NCI-H226 (cell line): ENCODE data around the gene TM2D1.
"Not testable (repeated sequence)": the region's sequence is repeated elsewhere in the genome, so short reads cannot be mapped to it uniquely, and the experiment has no call there.

ENCODE experiments used
- DNase-seq: peaks from one replicate; pipeline ENCODE4 v3.0.0-alpha.2; 2015

The TM2D1 gene

DNA sequence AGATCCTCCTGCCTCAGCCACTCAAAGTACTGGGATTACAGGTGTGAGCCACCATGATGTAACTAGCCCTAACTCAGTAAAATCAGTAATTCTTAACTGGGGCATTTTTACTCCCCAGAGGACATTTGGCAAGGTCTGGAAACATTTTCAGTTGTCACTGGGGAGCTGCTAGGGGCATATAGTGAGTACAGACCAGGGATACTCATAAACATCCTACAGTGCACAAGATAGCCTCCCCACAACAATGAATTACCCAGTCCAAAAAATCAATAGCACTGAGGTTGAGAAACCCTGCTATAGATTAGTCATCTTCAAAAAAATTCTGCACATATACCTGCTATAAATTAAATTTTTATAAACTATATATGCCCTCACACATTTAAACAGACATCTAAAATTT, 13.0 kb downstream of the TM2D1 start:
- DNase-seq = no peak

DNA sequence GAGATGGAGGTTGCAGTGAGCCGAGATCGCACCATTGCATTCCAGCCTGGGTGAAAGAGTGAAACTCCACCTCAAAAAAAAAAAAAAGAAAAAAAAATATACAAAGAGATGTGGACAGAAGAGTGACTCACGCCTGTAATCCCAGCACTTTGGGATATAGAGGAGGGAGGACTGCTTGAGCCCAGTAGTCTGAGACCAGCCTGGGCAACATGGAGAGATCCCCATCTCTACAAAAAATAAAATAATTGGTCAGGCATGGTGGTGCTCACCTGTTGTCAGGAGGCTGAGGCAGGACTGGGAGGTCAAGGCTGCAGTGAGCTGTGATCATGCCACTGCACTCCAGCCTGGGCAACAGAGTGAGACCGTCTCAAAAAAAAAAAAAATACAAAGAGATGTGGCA, 13.7 kb downstream of the TM2D1 start:
- peak; percentile 41 for DNase-seq

DNA sequence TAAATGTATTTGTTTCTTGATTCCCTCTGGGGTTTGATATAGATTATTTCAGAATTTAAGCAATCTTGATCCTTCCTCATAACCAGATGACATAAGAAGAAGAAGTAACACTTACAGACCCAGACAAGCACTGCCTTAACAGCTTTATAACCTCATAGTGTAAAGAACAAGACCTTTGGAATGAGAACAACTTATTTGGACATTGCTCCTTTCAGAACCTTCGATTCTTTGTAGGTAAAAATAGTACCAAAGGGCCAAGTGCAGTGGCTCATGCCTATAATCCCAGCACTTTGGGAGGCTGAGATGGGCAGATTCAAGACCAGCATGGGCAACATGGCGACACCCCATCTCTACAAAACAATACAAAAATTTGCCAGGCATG, 15.0 kb downstream of the TM2D1 start:
- no peak for DNase-seq

DNA sequence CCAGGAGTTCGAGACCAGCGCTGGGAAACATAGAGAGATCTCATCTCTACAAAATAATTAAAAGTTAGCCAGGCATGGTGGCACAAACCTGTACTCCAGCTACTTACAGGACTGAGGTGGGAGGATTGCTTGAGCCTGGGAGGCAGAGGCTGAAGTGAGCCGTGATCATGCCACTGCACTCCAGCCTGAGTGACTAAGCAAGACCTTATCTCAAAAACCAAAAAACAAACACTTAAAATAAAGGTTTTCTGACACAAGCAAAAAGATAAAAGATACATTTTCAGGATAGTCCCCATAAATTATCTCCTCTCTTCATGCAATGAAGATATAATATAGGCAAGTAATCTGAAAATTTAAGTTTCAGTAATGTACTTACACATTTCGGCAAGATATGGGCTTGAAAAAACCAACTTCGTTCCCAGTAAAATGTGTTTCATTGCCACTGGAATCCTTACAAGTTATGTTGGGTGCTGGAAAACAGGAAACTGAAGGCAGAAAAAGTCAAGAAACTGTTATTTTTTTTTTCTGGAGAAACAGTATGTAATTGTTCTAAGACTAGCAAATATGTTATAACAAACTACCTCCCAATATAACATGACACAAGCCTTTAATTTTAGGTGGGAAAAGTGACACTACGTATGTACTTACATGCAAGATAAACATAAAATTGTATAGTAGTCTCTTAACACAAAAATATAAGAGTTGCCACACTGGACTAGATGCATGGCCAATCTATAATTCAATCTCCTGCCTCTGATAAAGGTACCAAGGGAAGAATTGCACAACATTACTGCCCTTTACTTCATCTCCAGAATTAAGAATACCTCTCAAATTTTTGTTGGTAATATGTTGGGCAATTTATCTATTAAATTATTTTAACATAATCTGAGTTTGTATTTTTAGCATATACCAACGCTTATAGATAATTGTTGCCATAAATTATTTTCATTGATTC, 15.7 kb downstream of the TM2D1 start:
- DNase-seq = peak; percentile 73

DNA sequence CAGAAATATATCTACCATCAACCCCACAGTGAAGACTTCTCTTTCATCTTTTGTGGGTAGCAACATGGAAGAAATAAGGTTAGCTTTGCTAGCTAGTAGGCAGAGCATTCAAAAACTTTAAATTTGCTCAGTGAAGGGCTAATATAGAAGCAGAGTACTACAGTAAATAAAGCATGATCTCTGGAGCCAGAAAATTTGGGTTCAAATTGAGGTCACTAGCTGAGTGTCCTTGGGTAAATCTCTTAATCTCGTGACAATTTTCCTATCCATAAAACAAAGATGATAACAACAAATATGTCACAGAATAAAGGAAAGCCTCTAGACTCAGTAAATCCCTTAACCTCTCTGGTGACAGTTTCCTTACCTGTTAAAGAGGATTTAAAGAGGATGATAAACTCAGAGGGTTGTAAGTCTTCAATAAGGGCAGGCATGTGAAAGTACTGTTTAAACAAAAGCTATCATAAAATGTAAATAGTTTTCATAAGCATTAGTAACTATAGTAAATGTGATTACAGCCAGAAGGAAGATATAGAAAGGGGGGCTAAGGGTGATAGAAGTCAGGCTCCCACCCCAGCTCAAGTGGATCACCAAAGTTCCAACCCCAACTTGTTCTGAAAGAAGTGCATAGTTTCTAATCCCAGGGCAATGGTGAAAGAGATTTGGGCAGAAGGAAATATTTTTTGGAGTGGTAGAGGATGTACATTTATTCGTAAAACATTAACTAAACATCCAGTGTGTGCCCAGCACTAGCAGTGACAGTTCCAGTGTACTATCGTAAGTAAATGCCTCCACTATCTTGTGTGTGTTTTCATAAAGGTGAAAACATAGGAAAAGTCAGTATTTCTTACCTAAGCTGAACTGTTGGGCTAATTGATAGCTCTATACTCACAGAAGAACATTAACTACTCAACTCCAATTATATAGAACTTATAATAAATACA, 24.8 kb downstream of the TM2D1 start:
- DNase-seq = no peak

- DNase-seq = peak; percentile 40
Observed at GRCh38 chr1:61692155-61692800, 32.7 kb downstream of the TM2D1 start.

GRCh38 chr1:61687901-61688300, 37.0 kb downstream of the TM2D1 start:
- no peak for DNase-seq

DNA sequence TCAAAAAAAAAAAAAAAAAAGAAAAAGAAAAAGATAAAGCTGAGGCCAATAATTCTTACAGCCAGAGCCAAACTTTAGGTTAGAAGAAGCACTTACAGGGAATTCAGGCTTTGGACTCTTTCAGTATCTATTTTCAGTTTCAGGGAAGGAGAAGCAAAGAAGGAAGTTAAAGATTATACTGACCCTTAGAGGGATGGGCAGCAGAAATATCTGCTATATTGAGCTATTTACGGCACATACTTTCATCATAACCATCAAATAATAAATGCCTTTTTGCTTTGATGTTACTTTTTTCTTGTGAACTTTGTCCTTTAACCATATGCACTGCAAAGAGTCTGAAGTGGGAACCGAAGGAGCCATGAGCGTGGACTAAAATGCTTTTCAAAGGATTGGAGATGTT, 42.0 kb downstream of the TM2D1 start:
- DNase-seq = no peak

- DNase-seq = no peak
Observed at GRCh38 chr1:61680500-61680899, 44.4 kb downstream of the TM2D1 start.

DNA sequence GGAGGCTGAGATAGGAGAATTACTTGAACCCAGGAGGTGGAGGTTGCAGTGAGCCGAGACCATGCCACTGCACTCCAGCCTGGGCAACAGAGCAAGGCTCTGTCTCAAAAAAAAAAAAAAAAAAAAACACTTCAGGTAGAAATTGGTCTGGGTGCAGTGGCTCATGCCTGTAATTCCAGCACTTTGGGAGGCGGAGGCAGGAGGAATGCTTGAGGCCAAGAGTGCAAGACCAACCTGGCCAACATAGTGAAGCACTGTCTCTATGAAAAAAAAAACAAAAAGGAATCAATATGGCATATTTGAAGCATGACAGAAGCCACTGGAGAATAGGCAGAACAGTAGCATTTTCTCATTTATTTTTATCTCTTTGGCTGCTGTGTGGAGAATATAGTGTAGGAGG, 48.1 kb downstream of the TM2D1 start:
- DNase-seq = not testable (repeated sequence)

DNA sequence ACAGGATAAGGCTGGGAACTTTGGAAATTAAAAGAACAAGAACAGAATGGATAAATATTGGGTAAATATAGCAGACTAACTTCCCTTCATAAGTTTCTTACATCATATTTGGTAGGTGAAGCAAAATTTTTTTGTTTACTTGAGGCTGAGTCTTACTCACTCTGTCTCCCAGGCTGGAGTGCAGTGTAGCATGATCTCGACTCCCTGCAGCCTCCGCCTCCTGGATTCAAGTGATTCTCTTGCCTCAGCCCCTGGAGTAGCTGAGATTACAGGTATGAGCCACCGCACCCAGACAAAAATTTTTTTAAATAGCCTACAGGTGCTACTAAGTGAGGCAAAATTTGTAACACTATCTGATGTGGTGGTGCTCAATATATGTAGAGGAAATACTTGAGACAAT, 50.7 kb downstream of the TM2D1 start:
- peak; percentile 22 for DNase-seq

DNA sequence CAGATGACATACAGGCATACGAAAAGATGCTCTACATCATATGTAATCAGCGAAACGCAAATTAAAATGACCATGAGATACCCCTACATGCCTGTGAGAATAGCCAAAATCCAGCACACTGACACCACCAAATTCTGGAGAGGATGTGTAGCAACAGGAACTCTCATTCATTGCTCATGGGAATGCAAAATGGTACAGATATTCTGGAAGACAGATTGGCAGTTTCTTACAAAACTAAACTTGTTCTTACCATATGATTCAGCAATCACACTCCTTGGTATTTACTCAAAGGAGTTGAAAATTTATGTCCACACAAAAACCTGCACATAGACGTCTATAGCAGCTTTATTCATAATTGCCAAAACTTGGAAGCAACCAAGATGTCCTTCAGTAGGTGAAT, 52.6 kb downstream of the TM2D1 start:
- DNase-seq = no peak

GRCh38 chr1:61670445-61670844, 54.5 kb downstream of the TM2D1 start:
- DNase-seq = no peak

- DNase-seq = no peak
Observed at GRCh38 chr1:61670016-61670415, 54.9 kb downstream of the TM2D1 start.

DNA sequence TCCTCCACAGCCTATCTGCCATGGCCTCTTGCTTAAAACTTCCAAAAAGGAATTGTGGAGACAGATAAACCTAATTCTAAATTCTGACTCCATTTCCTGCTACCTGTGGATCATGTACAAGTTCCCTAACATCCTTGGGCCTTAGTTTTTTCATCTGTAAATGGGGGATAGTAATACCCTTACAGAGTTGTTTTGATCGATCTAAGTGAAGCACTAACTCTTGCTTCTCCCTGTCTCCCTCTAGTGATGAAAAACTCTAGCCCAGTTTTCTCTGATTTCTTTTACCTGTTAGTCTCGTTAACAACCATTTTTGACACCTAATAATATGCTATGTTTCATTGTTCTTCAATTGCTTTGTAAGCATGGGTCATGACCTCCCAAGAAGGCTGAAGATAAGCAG, 65.9 kb downstream of the TM2D1 start:
- no peak for DNase-seq

- no peak for DNase-seq
Observed at GRCh38 chr1:61655453-61655852, 69.5 kb downstream of the TM2D1 start.

- no peak for DNase-seq
Observed at GRCh38 chr1:61654067-61654466, 70.9 kb downstream of the TM2D1 start.

GRCh38 chr1:61648983-61649742, 75.8 kb downstream of the TM2D1 start:
- DNase-seq = no peak

- no peak for DNase-seq
Observed at GRCh38 chr1:61647142-61647541, 77.8 kb downstream of the TM2D1 start.

DNA sequence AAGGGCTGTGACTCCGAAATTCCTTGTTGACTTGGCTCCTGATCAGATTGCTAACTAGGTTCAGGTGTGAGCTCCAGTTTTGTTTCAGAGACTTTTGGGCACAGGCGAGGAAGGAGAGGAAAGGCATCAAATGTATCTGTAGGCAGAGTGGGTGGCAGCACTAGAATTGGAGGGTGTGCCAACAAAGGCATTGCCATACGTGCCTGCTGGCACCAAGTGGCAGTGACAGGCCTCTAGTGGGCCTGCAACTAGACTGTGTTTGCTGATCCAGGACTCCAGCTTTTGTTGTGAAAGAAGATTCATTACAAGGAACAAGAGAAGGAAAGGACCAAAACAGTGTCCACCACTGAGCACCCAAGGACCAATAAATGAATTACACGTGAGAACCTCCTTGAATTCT, 79.5 kb downstream of the TM2D1 start:
- no peak for DNase-seq

- no peak for DNase-seq
Observed at GRCh38 chr1:61644303-61644702, 80.6 kb downstream of the TM2D1 start.

DNA sequence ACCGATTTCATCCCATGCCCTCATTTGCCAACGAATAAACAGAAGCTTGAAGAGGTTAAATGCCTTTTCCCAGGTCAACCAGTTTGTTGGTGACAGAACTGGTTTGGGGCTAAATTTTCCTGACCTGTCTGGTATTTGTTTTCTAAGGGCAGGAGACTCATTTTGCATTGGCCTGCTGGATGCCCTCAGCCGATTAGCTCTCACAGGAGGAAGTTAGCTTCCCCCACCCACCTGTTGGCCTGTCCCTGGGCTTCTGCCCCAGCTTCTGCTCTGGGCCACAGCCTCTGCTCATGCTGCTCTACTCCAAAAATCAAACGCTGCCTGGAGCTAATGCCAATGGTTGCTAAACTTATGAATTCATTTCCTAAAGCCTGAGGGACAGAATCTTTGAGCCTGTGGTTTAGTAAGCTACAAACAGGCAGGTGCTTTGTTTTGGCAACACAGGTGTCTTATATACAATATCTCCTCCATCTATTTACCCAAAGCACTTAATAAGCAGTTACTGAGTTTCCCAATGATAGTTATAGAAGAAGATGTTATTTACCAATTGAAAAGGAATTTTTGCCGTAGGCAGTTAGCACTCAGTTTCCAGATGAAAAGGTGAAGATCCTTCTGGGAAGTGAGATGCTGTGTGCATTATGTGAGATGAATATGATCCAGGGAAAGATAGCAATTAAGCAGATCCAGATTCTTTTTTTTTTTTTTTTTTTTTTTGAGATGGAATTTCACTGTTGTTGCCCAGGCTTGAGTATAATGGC, 82.3 kb downstream of the TM2D1 start:
- no peak for DNase-seq
